ENCODE results near the gene MCEE.

Gene MCEE

DNA sequence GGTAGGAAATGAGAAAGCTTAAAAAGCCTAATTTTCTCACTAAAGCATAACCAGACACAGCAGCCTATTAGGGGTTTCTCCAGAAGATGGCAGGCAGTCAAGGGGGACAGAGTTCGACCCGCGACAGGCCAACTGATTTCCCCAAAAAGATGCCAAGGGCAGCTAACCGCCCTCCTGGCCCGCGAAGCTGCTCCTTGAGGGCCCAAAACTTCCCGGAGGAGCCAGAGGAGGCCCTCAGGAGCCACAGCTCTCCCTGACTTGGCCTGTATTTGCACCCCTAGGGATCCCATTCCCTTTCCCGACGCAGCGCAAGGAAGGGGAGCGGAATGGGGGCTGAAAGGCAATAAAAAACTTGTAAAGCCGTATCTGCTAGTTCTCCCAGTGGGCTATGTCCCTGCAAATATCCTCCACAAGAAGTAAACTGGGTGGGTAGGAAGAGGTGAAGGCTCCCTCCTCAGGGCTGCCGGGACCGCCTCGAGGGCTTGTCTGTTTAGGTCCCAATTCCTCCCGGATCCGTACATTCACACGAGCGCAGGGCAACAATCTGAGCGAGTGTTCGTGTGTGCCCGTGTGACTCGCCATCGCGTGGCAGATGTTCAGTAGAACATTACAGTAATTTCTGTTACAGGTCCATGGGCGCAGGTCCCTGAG is 62.3 kb downstream of the MCEE start:
- no peaks in the 10 kb centered on the region for H3K27me3 ChIP-seq (ENCODE audit: control insufficient read depth, insufficient read depth, low read length)
- peaks cover 51% of the 10 kb centered on the region for H3K4me1 ChIP-seq
- peaks cover 25% of the 10 kb centered on the region for H3K79me2 ChIP-seq
- peak overlapping the region; percentile 91 for H3K4me2 ChIP-seq (ENCODE audit: low read length)
- H2AFZ ChIP-seq = peak overlapping the region; percentile 94
- TF ChIP-seq, protein P1, sequence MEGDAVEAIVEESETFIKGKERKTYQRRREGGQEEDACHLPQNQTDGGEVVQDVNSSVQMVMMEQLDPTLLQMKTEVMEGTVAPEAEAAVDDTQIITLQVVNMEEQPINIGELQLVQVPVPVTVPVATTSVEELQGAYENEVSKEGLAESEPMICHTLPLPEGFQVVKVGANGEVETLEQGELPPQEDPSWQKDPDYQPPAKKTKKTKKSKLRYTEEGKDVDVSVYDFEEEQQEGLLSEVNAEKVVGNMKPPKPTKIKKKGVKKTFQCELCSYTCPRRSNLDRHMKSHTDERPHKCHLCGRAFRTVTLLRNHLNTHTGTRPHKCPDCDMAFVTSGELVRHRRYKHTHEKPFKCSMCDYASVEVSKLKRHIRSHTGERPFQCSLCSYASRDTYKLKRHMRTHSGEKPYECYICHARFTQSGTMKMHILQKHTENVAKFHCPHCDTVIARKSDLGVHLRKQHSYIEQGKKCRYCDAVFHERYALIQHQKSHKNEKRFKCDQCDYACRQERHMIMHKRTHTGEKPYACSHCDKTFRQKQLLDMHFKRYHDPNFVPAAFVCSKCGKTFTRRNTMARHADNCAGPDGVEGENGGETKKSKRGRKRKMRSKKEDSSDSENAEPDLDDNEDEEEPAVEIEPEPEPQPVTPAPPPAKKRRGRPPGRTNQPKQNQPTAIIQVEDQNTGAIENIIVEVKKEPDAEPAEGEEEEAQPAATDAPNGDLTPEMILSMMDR (IDR thresholded peaks at IDR 0.05) = no peak
- peak overlapping the region; percentile 99 for H3K27ac ChIP-seq
- H3K9ac ChIP-seq = peak overlapping the region; percentile 89
- no peaks in the 10 kb centered on the region for H3K36me3 ChIP-seq (ENCODE audit: control insufficient read depth, insufficient read depth, low read length)
- H3K9me3 ChIP-seq (ENCODE audit: control insufficient read depth, low read length) = no peaks in the 10 kb centered on the region
- H3K4me3 ChIP-seq (ENCODE audit: low read depth, low read length) = peak overlapping the region; percentile 96

DNA sequence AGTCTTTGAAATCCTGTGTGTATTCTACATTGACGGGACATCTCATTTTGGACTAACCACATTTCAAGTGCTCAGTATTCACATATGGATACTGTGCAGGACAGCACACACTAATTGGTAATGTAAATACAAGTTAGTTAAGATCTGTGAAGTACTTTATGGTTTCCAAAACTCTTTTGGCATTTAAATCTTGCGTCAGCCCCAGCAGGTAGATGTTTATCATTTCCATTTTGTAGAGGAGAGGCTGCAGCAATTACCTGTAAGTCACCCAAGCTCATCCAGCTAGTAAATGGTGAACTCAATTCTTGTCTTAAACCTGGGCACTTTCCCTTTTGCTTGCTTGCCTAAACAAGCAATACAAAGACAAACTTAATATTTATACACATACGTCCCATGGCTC is 63.2 kb downstream of the MCEE start:
- Histone ChIP-seq H3K79me2 (peaks cover 19% of the 10 kb centered on the region), H3K4me1 (peaks cover 48% of the 10 kb centered on the region), H3K36me3 (ENCODE audit: control insufficient read depth, insufficient read depth, low read length) (no peaks in the 10 kb centered on the region), H3K27ac (peak overlapping the region; percentile 99), H3K9ac (no peak overlapping the region), H2AFZ (no peak overlapping the region), H3K27me3 (ENCODE audit: control insufficient read depth, insufficient read depth, low read length) (no peaks in the 10 kb centered on the region), H3K9me3 (ENCODE audit: control insufficient read depth, low read length) (no peaks in the 10 kb centered on the region), H3K4me2 (ENCODE audit: low read length) (no peak overlapping the region), H3K4me3 (ENCODE audit: low read depth, low read length) (no peak overlapping the region)
- TF ChIP-seq, protein P1 (IDR thresholded peaks at IDR 0.05) = no peak

DNA sequence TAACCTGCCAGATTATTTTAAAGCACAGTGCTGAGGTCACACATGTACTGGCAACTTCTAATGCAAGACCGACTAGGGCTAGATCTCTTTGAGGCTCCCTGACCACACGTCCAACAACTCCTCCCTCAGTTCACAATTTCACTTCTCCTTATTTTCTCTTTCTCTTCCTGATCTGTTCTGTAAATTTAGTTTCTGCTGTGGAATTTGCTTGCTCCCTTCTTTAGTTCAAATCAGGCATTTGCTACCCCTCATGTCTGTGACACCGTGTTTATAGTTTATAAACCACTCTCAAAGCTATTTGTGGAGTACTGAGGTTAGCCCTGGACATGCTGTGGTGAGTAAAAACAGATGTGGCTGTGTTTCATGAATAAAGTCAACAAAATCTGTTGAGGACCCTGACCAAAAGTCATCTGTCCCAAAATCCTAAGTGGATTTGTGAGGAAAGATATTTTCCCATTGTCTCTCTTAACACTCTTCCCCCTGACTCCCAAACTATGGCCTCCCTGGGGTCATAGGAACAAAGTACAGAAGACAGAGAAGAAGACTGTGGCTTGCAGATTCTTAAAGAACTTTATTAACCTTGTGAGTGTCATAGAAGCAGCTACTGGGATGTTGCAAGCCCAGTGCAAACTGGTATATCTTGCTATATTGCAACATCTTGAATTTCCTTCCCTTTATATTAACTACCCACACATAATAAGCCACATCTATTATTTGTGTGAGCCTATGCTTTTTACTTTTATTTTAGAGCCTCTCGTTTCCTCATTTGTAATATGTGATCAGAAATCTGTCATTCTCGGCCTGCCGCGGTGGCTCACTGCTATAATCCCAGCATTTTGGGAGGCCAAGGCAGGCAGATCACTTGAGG is 65.0 kb downstream of the MCEE start:
- peak overlapping the region; percentile 97 for H3K27ac ChIP-seq
- peaks cover 44% of the 10 kb centered on the region for H3K4me1 ChIP-seq
- no peaks in the 10 kb centered on the region for H3K27me3 ChIP-seq (ENCODE audit: control insufficient read depth, insufficient read depth, low read length)
- no peak overlapping the region for H3K9ac ChIP-seq
- H3K36me3 ChIP-seq (ENCODE audit: control insufficient read depth, insufficient read depth, low read length) = no peaks in the 10 kb centered on the region
- peak overlapping the region; percentile 32 for H3K4me3 ChIP-seq (ENCODE audit: low read depth, low read length)
- no peaks in the 10 kb centered on the region for H3K9me3 ChIP-seq (ENCODE audit: control insufficient read depth, low read length)
- peak overlapping the region; percentile 72 for H2AFZ ChIP-seq
- peaks cover 9% of the 10 kb centered on the region for H3K79me2 ChIP-seq
- TF ChIP-seq, protein P1 (IDR thresholded peaks at IDR 0.05) = no peak
- peak overlapping the region; percentile 54 for H3K4me2 ChIP-seq (ENCODE audit: low read length)

DNA sequence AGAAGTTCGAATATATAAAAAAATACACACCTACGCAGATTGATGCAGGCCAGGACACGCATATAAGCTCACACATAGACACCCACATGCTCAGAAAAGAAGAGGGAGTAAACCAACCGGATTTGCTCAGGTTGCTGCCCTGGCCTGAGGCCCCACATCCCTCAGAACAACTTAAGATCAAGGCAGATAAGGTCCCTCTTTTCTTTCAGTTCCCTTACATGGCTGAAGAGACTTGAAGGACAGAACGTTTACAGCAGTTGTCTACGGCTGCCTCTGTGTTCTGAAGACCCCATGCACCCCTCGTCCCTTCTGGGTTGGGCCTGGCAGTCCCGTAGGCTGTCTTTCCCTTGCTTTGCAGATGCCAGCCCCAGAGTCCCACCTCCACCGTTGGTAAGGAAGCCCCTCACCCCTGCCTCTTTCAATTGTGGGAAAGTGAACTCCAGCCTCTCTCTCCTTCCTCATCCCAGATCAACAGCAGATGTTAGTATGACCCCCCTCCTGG is 65.9 kb downstream of the MCEE start:
- TF ChIP-seq, protein P1 (IDR thresholded peaks at IDR 0.05) = no peak
- Histone ChIP-seq H3K27ac (peak overlapping the region; percentile 97), H3K9ac (no peak overlapping the region), H3K36me3 (ENCODE audit: control insufficient read depth, insufficient read depth, low read length) (no peaks in the 10 kb centered on the region), H3K27me3 (ENCODE audit: control insufficient read depth, insufficient read depth, low read length) (no peaks in the 10 kb centered on the region), H3K9me3 (ENCODE audit: control insufficient read depth, low read length) (no peaks in the 10 kb centered on the region), H3K4me3 (ENCODE audit: low read depth, low read length) (peak overlapping the region; percentile 32), H3K4me1 (peaks cover 36% of the 10 kb centered on the region), H3K4me2 (ENCODE audit: low read length) (peak overlapping the region; percentile 54), H2AFZ (peak overlapping the region; percentile 72), H3K79me2 (peaks cover 2% of the 10 kb centered on the region)
